ENCODE measurements around the gene CDK17.

CDK17 gene

GRCh38 chr12:96236221-96236822 is 163.9 kb downstream of the CDK17 start:
- peak; percentile 20 for DNase-seq

GRCh38 chr12:96235484-96235826 is 164.8 kb downstream of the CDK17 start:
- DNase-seq: no peak

- no peak for DNase-seq
Measured at GRCh38 chr12:96234591-96235483, 165.4 kb downstream of the CDK17 start.

GRCh38 chr12:96233939-96234461 is 166.2 kb downstream of the CDK17 start:
- DNase-seq: no peak

GRCh38 chr12:96233168-96233567 is 167.1 kb downstream of the CDK17 start:
- DNase-seq: no peak

- DNase-seq: no peak
Measured at GRCh38 chr12:96230646-96231045, 169.6 kb downstream of the CDK17 start.

- DNase-seq: no peak
Measured at GRCh38 chr12:96228566-96229248, 171.5 kb downstream of the CDK17 start.

Data from activated naive CD4-positive, alpha-beta T cell treated with Interleukin-2 at 50 U/mL for 16 hours (primary cell).